ENCODE results near the gene ISG20L2.

ISG20L2 gene

GRCh38 chr1:156743367-156744302 is 15.1 kb upstream of the ISG20L2 start:
- no peak for DNase-seq
- in situ Hi-C loops (cut with MboI; ENCODE audit: low pct_unique_long_range_greater_than_20kb, low sequenced_read_pairs), result no loop called here

GRCh38 chr1:156742801-156743200 is 14.2 kb upstream of the ISG20L2 start:
- in situ Hi-C loops (cut with MboI; ENCODE audit: low pct_unique_long_range_greater_than_20kb, low sequenced_read_pairs), result no loop called here
- DNase-seq, result no peak

DNA sequence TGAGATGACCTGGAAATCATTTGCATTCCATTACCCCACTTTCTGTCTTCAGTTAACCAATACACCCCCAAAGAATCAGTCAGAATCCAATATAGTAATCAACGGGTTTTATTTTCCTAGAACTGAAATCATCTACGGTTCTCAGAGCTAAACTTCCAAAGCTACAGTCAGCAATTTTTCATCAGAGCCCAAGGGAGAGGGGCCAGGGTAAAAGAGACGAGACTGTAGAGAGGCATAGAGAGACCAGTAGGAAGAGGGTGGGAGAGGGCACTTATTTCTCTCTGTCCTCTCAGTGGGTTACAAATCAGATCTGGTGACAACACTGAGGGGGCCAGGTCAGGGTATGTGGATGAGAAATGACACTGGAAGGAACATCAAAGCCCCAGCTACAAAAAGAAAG is 13.5 kb upstream of the ISG20L2 start:
- DNase-seq, result no peak
- in situ Hi-C loops (cut with MboI; ENCODE audit: low pct_unique_long_range_greater_than_20kb, low sequenced_read_pairs), result no loop called here

DNA sequence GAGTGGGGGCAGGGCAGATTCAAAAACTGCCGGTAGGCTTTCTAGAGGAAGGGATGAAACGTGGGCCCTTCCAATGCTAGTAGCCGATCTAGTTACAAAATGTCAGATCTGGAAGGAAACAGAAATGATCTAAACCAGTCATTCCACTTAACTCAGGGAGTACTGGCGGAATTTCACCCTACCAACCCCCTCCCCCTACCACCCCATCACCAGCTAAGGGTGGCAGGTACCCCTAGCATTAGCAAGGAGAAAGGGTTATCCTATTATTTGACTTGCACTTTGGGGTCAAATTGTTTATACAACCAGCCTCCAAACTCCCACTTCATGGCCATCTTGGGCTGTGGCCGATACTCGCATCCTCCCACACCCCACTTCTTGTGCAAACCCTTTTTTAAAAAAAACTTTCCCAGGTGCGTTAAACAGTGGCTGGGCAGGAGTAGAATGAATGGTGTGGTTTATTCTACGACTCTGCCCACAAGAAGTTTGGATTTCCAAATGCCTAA is 13.0 kb upstream of the ISG20L2 start:
- no peak for DNase-seq
- in situ Hi-C loops (cut with MboI; ENCODE audit: low pct_unique_long_range_greater_than_20kb, low sequenced_read_pairs), result no loop called here

DNA sequence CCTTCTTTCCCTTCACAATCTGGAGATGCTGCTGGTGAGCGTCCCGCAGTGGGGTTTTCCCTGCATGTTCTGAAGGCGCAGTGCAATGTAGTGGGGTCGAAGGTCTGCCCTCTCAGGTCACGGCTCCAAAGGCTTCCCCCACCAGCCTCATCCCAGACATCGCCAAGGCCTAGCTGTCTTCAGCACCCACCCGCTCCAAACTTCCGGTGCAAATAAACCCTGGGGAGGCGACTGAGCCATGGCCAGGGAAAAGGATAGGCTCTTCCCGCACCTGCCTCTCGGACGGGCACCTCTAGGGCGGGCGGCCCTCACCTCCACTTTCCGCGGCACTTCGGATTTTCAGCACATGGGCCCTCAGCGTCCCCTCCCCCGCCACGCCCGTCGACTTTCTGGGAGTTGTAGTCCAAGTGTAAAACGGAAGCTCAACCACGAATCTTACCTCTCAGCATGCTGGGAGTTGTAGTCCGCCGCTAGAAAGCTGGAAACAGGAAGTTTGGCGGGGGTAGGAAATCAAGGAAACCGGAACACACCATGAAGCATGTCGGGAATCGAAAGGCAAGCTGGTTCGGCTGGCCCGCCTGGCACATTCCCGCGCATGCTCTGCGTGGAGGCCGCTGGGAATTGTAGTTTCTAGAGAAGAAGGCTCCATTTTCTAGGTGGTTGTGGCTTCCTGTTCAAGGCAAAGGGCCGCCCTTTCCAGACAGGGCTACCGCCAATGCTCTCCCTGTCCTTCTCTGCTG is 12.3 kb upstream of the ISG20L2 start, which contains the start of gene MRPL24:
TSS of gene MRPL24 (minus strand) at position 348 of the 740 bp plus-strand sequence. CDS start 2,384 bp downstream, outside the sequence.
- DNase-seq, result peak; percentile 100
- in situ Hi-C loops (cut with MboI; ENCODE audit: low pct_unique_long_range_greater_than_20kb, low sequenced_read_pairs), result no loop called here

- DNase-seq, result no peak
- in situ Hi-C loops (cut with MboI; ENCODE audit: low pct_unique_long_range_greater_than_20kb, low sequenced_read_pairs), result no loop called here
Observed at GRCh38 chr1:156740237-156740740, 11.7 kb upstream of the ISG20L2 start.

DNA sequence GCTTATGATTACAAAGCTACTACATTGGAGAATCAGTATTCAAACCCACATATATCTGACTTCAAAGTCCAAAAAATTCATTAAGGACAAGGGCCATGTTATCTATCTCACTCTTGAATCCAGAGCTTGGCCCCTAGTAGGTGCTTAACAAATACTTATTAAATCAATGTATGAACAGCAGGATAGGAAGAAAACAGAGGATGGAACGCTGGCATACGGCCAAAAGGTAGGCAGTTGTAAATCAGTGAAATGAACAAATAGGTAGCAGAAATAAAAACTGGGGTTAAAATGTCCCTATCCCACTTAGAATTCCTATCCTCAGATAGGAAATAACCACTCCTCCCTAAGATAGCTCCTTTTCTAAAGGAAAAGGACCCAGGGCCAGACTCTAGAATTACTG is 10.3 kb upstream of the ISG20L2 start:
- in situ Hi-C loops (cut with MboI; ENCODE audit: low pct_unique_long_range_greater_than_20kb, low sequenced_read_pairs), result no loop called here
- DNase-seq, result no peak

DNA sequence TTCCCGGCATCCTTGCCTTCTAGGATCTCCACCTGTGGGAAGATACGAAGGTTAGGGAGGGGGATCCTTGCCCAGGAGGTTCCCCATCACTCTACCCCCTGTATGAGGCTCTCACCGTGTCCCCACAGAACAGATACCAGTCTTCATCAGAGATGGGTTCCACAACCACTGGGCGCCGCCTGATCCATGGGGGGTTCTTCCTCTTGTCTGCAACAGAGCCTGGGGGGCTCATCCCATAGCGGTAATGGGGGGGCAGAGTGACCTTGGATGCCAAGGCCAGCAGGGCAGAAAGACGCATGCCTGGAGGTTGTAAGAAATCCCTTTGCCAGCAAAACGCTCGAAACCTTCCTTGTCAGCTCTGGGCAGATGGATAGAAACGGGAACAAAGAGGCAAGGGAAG is 9.8 kb upstream of the ISG20L2 start:
- in situ Hi-C loops (cut with MboI; ENCODE audit: low pct_unique_long_range_greater_than_20kb, low sequenced_read_pairs), result no loop called here
- DNase-seq, result no peak

DNA sequence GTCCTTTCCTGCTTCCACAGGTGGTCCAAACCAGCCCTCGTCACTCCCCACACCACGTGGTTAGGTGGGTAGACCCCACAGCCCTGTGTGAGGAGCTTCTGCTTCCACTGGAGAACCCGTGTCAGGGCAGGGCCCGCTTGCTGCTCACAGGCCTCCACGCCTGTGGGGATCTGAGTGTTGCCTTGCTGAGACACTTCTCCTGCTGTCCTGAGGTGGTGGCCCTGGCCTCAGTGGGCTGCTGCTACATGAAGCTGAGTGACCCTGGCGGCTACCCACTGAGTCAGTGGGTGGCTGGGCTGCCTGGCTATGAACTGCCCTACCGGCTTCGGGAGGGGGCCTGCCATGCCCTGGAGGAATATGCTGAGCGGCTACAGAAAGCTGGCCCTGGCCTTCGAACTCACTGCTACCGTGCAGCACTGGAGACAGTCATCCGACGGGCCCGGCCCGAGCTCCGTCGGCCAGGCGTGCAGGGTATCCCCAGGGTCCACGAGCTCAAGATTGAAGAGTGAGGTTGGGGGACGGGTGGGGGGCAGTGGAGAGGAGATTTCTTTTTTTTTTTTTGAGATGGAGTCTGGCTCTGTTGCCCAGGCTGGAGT is 5.5 kb upstream of the ISG20L2 start:
- no peak for DNase-seq
- in situ Hi-C loops (cut with MboI; ENCODE audit: low pct_unique_long_range_greater_than_20kb, low sequenced_read_pairs), result no loop called here

DNA sequence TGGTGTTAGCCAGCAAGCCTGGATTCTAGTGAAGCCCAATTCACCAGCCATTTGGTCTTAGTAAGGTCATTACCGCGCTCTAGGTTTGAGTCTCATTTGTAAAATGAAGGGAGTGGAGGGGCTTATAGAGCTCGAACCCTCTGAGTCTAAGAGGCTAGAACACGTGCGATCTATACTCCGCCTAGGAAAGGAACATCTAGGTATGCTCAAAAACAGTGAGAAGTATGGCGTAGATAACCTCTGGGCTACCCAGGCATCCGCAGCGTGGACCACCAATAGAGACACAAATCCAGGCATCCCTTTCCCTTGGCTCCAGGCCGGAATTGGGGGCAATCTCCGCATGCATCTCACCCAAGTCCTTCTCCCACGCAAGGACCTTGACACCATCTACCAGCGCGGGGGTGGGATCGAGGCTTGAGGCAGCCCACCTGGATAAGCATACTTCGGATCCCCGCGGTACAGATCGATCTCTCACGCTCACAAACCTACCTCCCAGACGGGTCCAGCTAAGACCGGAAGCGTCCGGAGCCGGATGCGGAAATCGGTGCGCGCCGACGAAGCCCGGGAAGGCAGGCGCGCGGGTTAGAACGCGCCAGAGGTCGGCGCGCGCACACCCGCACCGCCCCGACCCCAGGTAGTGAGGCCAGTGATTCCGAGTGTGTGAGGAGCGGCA is 504 bp downstream of the ISG20L2 start, which contains the start of gene METTL25B:
TSS of gene METTL25B (plus strand) at position 544 of the 673 bp plus-strand sequence. CDS start 636 bp downstream, outside the sequence.
- DNase-seq, result peak; percentile 77
- in situ Hi-C loops (cut with MboI; ENCODE audit: low pct_unique_long_range_greater_than_20kb, low sequenced_read_pairs), result no loop called here

DNA sequence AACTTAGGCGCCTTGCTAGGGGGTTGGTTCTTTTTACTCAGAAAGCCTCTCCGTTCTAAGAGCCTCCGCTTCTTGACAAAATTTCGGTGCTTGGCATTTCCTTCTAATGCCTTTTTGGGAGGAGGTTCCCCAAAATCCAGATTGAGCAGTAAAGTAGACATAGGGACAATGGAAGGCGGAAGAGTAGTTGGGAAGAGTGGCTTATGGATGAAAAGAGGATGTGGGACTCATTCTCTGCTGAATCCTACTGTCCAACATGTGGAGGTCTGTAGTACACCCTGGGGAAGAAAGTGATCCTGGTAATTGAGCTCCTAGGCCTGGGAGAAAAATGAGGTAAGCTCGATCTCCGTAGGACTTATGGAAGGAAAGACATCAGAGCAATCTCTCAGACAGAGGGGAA is 1.1 kb downstream of the ISG20L2 start:
- in situ Hi-C loops (cut with MboI; ENCODE audit: low pct_unique_long_range_greater_than_20kb, low sequenced_read_pairs), result no loop called here
- no peak for DNase-seq

DNA sequence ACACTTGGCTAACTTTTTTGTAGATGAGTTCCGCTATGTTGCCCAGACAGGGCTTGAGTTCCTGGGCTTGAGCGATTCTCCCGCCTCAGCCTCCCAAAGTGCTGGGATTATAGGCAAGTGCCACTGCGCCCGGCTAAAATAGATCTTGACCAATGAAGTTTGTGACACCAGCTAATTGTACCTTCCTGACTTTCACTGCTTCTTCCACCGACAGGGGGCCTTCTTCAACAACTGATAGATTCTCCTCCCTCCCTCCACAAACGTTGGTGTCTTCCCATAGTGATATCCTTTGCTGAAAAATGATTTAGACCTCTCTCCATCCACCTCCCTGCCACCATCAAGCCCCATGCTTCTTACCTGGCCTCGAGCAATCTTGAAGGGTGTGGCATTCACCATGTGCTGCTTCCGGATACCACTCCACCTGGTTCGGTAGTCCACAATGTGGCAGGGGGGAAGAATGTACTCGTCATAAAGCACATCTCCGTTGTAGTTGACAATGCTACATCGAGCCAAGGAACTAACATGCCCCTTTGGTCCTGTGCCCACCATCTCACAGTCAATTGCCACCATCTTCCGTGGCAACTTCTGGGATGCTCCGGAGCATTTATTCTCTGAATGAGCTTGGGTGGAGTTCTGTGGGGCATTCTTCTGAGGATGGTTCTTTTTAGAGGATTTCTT is 1.9 kb downstream of the ISG20L2 start:
- peak; percentile 84 for DNase-seq
- in situ Hi-C loops (cut with MboI; ENCODE audit: low pct_unique_long_range_greater_than_20kb, low sequenced_read_pairs), result no loop called here

GRCh38 chr1:156725683-156726280 is 2.8 kb downstream of the ISG20L2 start:
- peak; percentile 97 for DNase-seq
- in situ Hi-C loops (cut with MboI; ENCODE audit: low pct_unique_long_range_greater_than_20kb, low sequenced_read_pairs), result no loop called here

DNA sequence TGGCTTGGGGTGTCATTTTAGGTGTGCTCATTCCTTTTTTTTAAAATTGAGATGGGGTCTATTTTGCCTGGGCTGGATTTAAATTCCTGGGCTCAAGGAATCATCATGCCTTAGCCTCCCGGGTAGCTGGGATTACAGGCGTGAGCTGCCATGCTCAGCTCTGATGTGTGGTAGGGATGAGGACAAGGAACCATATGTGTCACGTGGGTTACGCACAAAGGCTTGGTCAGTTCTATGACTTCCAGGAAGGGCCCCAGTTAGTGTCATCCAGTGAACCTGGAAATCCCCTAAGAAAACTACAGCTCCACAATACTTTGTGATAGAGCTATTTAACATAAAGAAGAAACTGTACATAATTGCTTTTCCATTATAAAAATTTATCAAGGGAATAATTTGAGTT is 7.0 kb downstream of the ISG20L2 start:
- in situ Hi-C loops (cut with MboI; ENCODE audit: low pct_unique_long_range_greater_than_20kb, low sequenced_read_pairs), result no loop called here

DNA sequence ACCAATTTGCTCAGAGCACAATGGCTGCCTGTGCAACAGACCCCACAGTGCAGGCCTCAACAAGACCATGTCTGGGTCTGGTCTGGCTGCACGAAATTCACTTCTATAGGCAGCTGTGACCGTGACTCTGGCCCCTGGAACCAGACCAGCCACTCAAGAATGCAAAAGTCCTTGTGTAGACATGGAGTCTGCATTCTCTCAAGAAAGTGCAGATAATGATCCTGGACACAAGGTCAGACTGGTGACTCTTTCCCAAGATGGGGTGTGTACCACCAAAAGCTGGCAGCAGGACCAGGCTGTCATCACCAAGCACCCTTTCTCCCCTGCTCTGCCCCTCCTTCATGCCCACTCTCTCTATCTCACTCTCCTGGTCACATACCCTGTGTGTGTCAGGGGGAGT is 7.4 kb downstream of the ISG20L2 start:
- no peak for DNase-seq
- in situ Hi-C loops (cut with MboI; ENCODE audit: low pct_unique_long_range_greater_than_20kb, low sequenced_read_pairs), result no loop called here

More for the DNA sequence above, 7.0 kb downstream of the ISG20L2 start:
- no peak for DNase-seq

DNA sequence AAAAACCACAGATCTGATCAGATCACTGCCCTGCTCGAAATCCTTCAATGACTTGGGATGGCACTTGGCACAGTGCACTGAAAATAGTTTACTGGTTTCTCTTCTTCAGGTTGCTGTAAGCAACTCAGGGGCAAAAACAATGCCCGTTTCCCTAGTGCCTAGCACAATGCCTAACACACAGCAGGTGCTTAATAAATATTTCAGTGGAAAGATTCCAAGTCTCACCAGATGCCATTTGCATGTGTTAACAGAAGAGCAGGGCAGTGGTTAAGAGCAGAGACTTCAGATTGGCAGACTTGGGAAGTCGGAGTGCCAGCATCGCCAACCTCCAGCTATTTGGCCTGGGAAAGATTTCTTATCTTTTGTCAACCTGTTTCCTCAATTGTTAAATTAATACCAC is 11.2 kb downstream of the ISG20L2 start:
- DNase-seq, result no peak
- in situ Hi-C loops (cut with MboI; ENCODE audit: low pct_unique_long_range_greater_than_20kb, low sequenced_read_pairs), result no loop called here

- DNase-seq, result no peak
- in situ Hi-C loops (cut with MboI; ENCODE audit: low pct_unique_long_range_greater_than_20kb, low sequenced_read_pairs), result no loop called here
Observed at GRCh38 chr1:156714830-156715229, 13.7 kb downstream of the ISG20L2 start.

DNA sequence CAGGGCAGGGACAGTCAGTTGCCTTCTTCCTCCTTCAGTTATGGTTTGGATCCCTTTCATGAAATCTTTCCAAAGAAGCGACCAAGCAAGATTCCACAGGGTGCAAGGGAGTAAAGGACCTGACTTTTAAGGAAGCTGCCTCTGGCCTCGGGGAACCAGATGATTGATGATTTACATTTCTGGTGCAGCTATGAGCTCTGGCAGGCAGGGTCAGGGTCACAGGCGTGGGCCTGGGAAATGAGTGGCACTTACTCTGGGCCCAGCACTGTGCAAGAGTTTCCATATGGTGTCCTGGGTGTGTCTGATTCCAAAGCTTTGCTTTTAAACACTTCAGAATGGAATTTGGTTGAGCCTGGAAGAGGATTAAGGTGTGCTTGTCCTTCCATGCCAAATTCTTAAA is 15.9 kb downstream of the ISG20L2 start:
- DNase-seq, result no peak
- in situ Hi-C loops (cut with MboI; ENCODE audit: low pct_unique_long_range_greater_than_20kb, low sequenced_read_pairs), result no loop called here

All from KBM-7 (cell line).